Activated T-cell treated with anti-CD3 and anti-CD28 coated beads for 48 hours (primary cell): Measurements from ENCODE around the gene RHEBL1.

ENCODE experiments used
- DNase-seq: peaks from one replicate; pipeline ENCODE4 v3.0.0-alpha.2; 2020; ENCODE audit warnings: low read depth

Gene RHEBL1

GRCh38 chr12:49054524-49054923 lies 15.3 kb downstream of the RHEBL1 start:
- DNase-seq: no peak

GRCh38 chr12:49054096-49054495 lies 15.7 kb downstream of the RHEBL1 start:
- no peak for DNase-seq

GRCh38 chr12:49052451-49053208 lies 17.1 kb downstream of the RHEBL1 start:
- no peak for DNase-seq

GRCh38 chr12:49051777-49052438 lies 17.9 kb downstream of the RHEBL1 start:
- DNase-seq: no peak

GRCh38 chr12:49051373-49051764 lies 18.4 kb downstream of the RHEBL1 start:
- DNase-seq: no peak

GRCh38 chr12:49050507-49051372 lies 19.0 kb downstream of the RHEBL1 start:
- no peak for DNase-seq

GRCh38 chr12:49049566-49050224 lies 20.1 kb downstream of the RHEBL1 start:
- DNase-seq: no peak

GRCh38 chr12:49048953-49049352 lies 20.8 kb downstream of the RHEBL1 start:
- no peak for DNase-seq

GRCh38 chr12:49046129-49046895 lies 23.5 kb downstream of the RHEBL1 start:
- no peak for DNase-seq

GRCh38 chr12:49044660-49045059 lies 25.1 kb downstream of the RHEBL1 start:
- no peak for DNase-seq

GRCh38 chr12:49043856-49044258 lies 25.9 kb downstream of the RHEBL1 start:
- DNase-seq: peak; percentile 70

- no peak for DNase-seq
These were observed 26.5 kb downstream of the RHEBL1 start for GRCh38 chr12:49043241-49043640.

- DNase-seq: no peak
These were observed 27.8 kb downstream of the RHEBL1 start for GRCh38 chr12:49041881-49042484.

GRCh38 chr12:49041036-49041880 lies 28.5 kb downstream of the RHEBL1 start:
- DNase-seq: no peak

- DNase-seq: no peak
These were observed 29.4 kb downstream of the RHEBL1 start for GRCh38 chr12:49040364-49040855.

GRCh38 chr12:49039421-49040363 lies 30.1 kb downstream of the RHEBL1 start:
- no peak for DNase-seq

- DNase-seq: no peak
These were observed 31.4 kb downstream of the RHEBL1 start for GRCh38 chr12:49038291-49038955.

- DNase-seq: no peak
These were observed 31.9 kb downstream of the RHEBL1 start for GRCh38 chr12:49037947-49038237.
